Neutrophil (primary cell): ENCODE results near the gene TNIP1.

Source experiments
- H3K27ac ChIP-seq: fragments of 200-600 bp; sonication (generic); 2 replicates; pipeline ENCODE4 v1.5.1; 2016; ENCODE audit warnings: mild to moderate bottlenecking, moderate library complexity
- H3K27me3 ChIP-seq: fragments of 200-600 bp; sonication (generic); 2 replicates; pipeline ENCODE4 v1.6.0; 2016; ENCODE audit warnings: mild to moderate bottlenecking
- H3K36me3 ChIP-seq: fragments of 200-600 bp; sonication (generic); 2 replicates; pipeline ENCODE4 v1.5.1; 2017
- H3K4me1 ChIP-seq, 2 experiments: fragments of 200-600 bp in 1 of 2; sonication (generic) in 1 of 2; 1 replicate in 1 of 2; 2 replicates in 1 of 2; pipeline versions ENCODE4 v1.5.1 to v1.6.1; 2013 to 2016; ENCODE audit warnings: low read depth in 1 of 2, low read length in 1 of 2, mild to moderate bottlenecking in 1 of 2, moderate library complexity in 1 of 2; ENCODE audit not compliant: control insufficient read depth in 1 of 2, insufficient read depth in 1 of 2
- H3K4me3 ChIP-seq, 2 experiments: fragments of 200-600 bp in 1 of 2; sonication (generic) in 1 of 2; 1 replicate in 1 of 2; 2 replicates in 1 of 2; pipeline ENCODE4 v1.5.1; 2013 to 2016; ENCODE audit warnings: low read depth in 1 of 2, low read length in 1 of 2, mild to moderate bottlenecking in 1 of 2, moderate library complexity in 1 of 2
- H3K9me3 ChIP-seq: fragments of 200-600 bp; sonication (generic); 2 replicates; pipeline ENCODE4 v1.5.1; 2016
- TF ChIP-seq, protein P1 (sequence below): fragments of 200-600 bp; sonication (generic); IDR thresholded peaks from 2 replicates; pipeline ENCODE4 v1.5.1; 2016; ENCODE audit warnings: antibody characterized with exemption

TNIP1 gene

DNA sequence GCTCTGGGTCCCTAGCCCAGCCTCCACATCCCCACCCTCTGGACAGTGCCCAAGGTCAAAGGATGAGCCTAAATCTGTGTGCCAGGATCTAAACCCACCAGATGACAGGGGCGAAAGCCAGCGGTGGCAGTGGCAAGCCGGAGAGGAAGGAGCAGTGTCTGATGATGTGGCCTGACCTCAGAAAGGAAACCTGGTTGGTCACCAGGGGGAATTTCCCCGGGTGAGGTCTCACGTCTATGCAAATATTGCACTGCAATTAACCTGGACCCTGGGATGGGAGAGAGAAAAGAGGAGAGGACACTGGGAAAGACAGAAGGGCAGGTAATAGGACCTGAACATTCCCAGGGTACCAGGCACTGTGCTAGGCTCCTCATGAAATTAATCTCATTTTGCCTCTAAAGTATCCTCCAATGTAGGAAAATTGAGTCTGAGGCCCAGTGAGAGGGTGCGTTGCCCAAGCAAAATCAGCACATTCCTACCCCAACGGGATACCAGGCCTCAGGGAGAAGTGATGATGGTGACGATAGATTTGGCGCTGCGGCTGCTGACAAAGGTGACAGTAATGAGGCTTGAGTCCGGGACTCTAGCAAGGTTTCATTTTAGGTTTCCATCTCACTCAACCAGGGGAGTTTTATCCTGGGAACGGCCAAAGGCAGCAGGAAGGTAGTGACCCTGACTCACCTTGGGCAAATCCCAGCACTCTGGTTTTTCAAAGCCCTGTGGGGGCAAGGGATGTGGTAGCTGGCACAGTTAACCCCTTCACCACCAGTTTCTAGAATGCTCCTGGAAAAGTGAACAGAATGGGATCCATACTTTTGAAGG is 13.4 kb upstream of the TNIP1 start:
- Histone ChIP-seq H3K36me3 (no peaks in the 10 kb centered on the region), H3K9me3 (no peaks in the 10 kb centered on the region), H3K27ac (peak overlapping the region; percentile 98), H3K4me1 (peaks cover 78 to 83% of the 10 kb centered on the region in 2 experiments), H3K27me3 (no peaks in the 10 kb centered on the region), H3K4me3 (peak overlapping the region; percentile 43 to 44)
- TF ChIP-seq, protein P1, sequence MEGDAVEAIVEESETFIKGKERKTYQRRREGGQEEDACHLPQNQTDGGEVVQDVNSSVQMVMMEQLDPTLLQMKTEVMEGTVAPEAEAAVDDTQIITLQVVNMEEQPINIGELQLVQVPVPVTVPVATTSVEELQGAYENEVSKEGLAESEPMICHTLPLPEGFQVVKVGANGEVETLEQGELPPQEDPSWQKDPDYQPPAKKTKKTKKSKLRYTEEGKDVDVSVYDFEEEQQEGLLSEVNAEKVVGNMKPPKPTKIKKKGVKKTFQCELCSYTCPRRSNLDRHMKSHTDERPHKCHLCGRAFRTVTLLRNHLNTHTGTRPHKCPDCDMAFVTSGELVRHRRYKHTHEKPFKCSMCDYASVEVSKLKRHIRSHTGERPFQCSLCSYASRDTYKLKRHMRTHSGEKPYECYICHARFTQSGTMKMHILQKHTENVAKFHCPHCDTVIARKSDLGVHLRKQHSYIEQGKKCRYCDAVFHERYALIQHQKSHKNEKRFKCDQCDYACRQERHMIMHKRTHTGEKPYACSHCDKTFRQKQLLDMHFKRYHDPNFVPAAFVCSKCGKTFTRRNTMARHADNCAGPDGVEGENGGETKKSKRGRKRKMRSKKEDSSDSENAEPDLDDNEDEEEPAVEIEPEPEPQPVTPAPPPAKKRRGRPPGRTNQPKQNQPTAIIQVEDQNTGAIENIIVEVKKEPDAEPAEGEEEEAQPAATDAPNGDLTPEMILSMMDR, result no peak

- H3K9me3 ChIP-seq, result no peaks in the 10 kb centered on the region
- TF ChIP-seq, protein P1, result no peak
- H3K27ac ChIP-seq, result peak overlapping the region; percentile 98
- no peaks in the 10 kb centered on the region for H3K27me3 ChIP-seq
- peaks cover 75 to 83% of the 10 kb centered on the region in 2 experiments for H3K4me1 ChIP-seq
- H3K36me3 ChIP-seq, result no peaks in the 10 kb centered on the region
- peak overlapping the region; percentile 43 to 44 for H3K4me3 ChIP-seq
These were observed 12.6 kb upstream of the TNIP1 start for GRCh38 chr5:151093476-151093889.

- H3K4me3 ChIP-seq, result peak overlapping the region; percentile 21 to 44
- no peaks in the 10 kb centered on the region for H3K27me3 ChIP-seq
- H3K4me1 ChIP-seq, result peaks cover 69 to 76% of the 10 kb centered on the region in 2 experiments
- H3K36me3 ChIP-seq, result no peaks in the 10 kb centered on the region
- peak overlapping the region; percentile 98 for H3K27ac ChIP-seq
- TF ChIP-seq, protein P1, result no peak
- no peaks in the 10 kb centered on the region for H3K9me3 ChIP-seq
These were observed 11.9 kb upstream of the TNIP1 start for GRCh38 chr5:151092762-151093161.

- Histone ChIP-seq H3K27me3 (no peaks in the 10 kb centered on the region), H3K4me1 (peaks cover 67 to 75% of the 10 kb centered on the region in 2 experiments), H3K4me3 (no peak overlapping the region), H3K9me3 (no peaks in the 10 kb centered on the region), H3K36me3 (no peaks in the 10 kb centered on the region), H3K27ac (no peak overlapping the region)
- TF ChIP-seq, protein P1, result no peak
These were observed 8.9 kb upstream of the TNIP1 start for GRCh38 chr5:151089726-151090125.

DNA sequence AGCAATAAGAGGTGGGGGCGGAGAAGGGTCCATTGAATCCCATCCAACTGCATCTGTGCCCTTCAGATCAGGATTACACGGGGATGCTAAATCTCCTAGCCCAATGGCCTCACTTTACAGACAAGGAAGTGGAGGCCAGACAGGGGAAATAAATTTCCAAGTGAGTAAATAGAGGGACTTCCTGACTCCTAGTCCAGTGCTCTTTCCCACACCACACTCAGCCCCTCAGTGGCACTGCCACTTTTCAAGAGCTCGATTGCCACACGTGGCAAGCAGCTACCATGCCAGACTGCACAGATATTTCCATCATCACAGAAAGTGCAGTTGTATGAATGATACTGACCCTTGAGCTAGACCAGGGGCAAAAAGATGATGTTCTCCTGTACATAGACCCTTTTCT is 8.2 kb upstream of the TNIP1 start:
- H3K9me3 ChIP-seq, result no peaks in the 10 kb centered on the region
- no peaks in the 10 kb centered on the region for H3K36me3 ChIP-seq
- TF ChIP-seq, protein P1, result no peak
- peaks cover 59 to 67% of the 10 kb centered on the region in 2 experiments for H3K4me1 ChIP-seq
- no peaks in the 10 kb centered on the region for H3K27me3 ChIP-seq
- H3K4me3 ChIP-seq, result no peak overlapping the region
- H3K27ac ChIP-seq, result no peak overlapping the region
